Measurements from ENCODE around the gene PSORS1C2. TPM values are rescaled to one million over a fixed set of nuclear protein-coding genes. Genes with fewer than 3 reads are reported as not detected.

The PSORS1C2 gene
- total and polyA plus RNA-seq, 2 donors (not counting 3 experiments of a cell fraction or from before 2014, with no cell fraction given) = not detected

GRCh38 chr6:31171931-31172905 lies 33.4 kb upstream of the PSORS1C2 start:
- FAIRE-seq (no peak), DNase-seq (ENCODE audit: low read depth, low spot score) (no peak)
- ChIA-PET POLR2A (no interaction called here), CTCF (interaction anchor here (0.7 to 1.3 kb wide), 4 partner anchors 11 to 35 kb away, joined by 3 read pairs; partner anchors contain the start of genes CCHCR1 and TCF19)
- H3K9me1 ChIP-seq (replicated peaks; ENCODE audit: control insufficient read depth, extremely low read depth, insufficient read depth, low read length) = no peaks in the 10 kb centered on the region
- no TSS peak for BruUV-seq (replicated peaks)
- H4K20me1 ChIP-seq (replicated peaks; ENCODE audit: control insufficient read depth, extremely low read depth, insufficient read depth, low read length) = no peaks in the 10 kb centered on the region
- no peaks in the 10 kb centered on the region for H3K4me1 ChIP-seq (ENCODE audit: control insufficient read depth, extremely low read depth, insufficient read depth, low read length)
- no peaks in the 10 kb centered on the region for H3K79me2 ChIP-seq (ENCODE audit: control insufficient read depth, insufficient read depth, low read length)
- no peak overlapping the region for H2AFZ ChIP-seq (ENCODE audit: low read depth, low read length)
- TF ChIP-seq POLR2AphosphoS5 (IDR thresholded peaks at IDR 0.05; ENCODE audit: insufficient read depth, low read depth, low read length) = no peak
- no peak for TF ChIP-seq GATA2 (IDR thresholded peaks at IDR 0.05; ENCODE audit: insufficient read depth, insufficient read length, low read depth, low read length)
- H3K27me3 ChIP-seq (ENCODE audit: control insufficient read depth in 2 of 2, insufficient read depth in 2 of 2, low read length in 2 of 2) = no peaks in the 10 kb centered on the region
- H3K36me3 ChIP-seq (ENCODE audit: control insufficient read depth in 2 of 2, extremely low read depth in 1 of 2, insufficient read depth in 2 of 2, low read length in 2 of 2) = no peaks in the 10 kb centered on the region
- no peaks in the 10 kb centered on the region for H3K9me3 ChIP-seq (replicated peaks; ENCODE audit: control insufficient read depth, insufficient read depth, low read length)
- dilution Hi-C loops (cut with MboI; ENCODE audit: extremely low pct_ligation_motif_present, low sequenced_read_pairs) (no loop called here), intact Hi-C loops (cut with micrococcal nuclease) (no loop called here)
- H3K4me2 ChIP-seq (ENCODE audit: insufficient read depth, low read length) = no peak overlapping the region
- no peak overlapping the region for H3K9ac ChIP-seq (replicated peaks; ENCODE audit: extremely low read depth, insufficient read depth, low read length)
- no peak overlapping the region for H3K4me3 ChIP-seq (replicated peaks in 1 of 3; ENCODE audit: insufficient read depth in 1 of 3, low read depth in 1 of 3, low read length in 3 of 3)
- H3K27ac ChIP-seq (ENCODE audit: insufficient read depth, low read depth, low read length) = no peak overlapping the region

- Histone ChIP-seq H2AFZ (ENCODE audit: low read depth, low read length) (no peak overlapping the region), H3K9me1 (replicated peaks; ENCODE audit: control insufficient read depth, extremely low read depth, insufficient read depth, low read length) (no peaks in the 10 kb centered on the region), H3K4me2 (ENCODE audit: insufficient read depth, low read length) (no peak overlapping the region), H3K36me3 (ENCODE audit: control insufficient read depth in 2 of 2, extremely low read depth in 1 of 2, insufficient read depth in 2 of 2, low read length in 2 of 2) (no peaks in the 10 kb centered on the region), H3K9ac (replicated peaks; ENCODE audit: extremely low read depth, insufficient read depth, low read length) (no peak overlapping the region), H3K4me1 (ENCODE audit: control insufficient read depth, extremely low read depth, insufficient read depth, low read length) (no peaks in the 10 kb centered on the region), H3K4me3 (replicated peaks in 1 of 3; ENCODE audit: insufficient read depth in 1 of 3, low read depth in 1 of 3, low read length in 3 of 3) (no peak overlapping the region), H3K9me3 (replicated peaks; ENCODE audit: control insufficient read depth, insufficient read depth, low read length) (no peaks in the 10 kb centered on the region), H3K27ac (ENCODE audit: insufficient read depth, low read depth, low read length) (no peak overlapping the region), H3K27me3 (ENCODE audit: control insufficient read depth in 2 of 2, insufficient read depth in 2 of 2, low read length in 2 of 2) (no peaks in the 10 kb centered on the region), H3K79me2 (ENCODE audit: control insufficient read depth, insufficient read depth, low read length) (no peaks in the 10 kb centered on the region), H4K20me1 (replicated peaks; ENCODE audit: control insufficient read depth, extremely low read depth, insufficient read depth, low read length) (no peaks in the 10 kb centered on the region)
- intact Hi-C loops (cut with micrococcal nuclease) = no loop called here
- CTCF ChIA-PET = interaction anchor here (1.3 kb wide), 1 partner anchor 13 kb away, joined by 3 read pairs; the partner anchor contains the start of genes CCHCR1 and TCF19
- DNase-seq (ENCODE audit: low read depth, low spot score) (no peak), FAIRE-seq (no peak)
- no TSS peak for BruUV-seq (replicated peaks)
- dilution Hi-C loops (cut with MboI; ENCODE audit: extremely low pct_ligation_motif_present, low sequenced_read_pairs) = no loop called here
- no peak for TF ChIP-seq MYC (IDR thresholded peaks at IDR 0.05; ENCODE audit: low read depth, low read length)
- TF ChIP-seq POLR2AphosphoS5 (IDR thresholded peaks at IDR 0.05; ENCODE audit: insufficient read depth, low read depth, low read length) = no peak
- no peak for TF ChIP-seq CTCF (IDR thresholded peaks at IDR 0.05; ENCODE audit: extremely low read depth in 1 of 2, insufficient read depth in 1 of 2, low read depth in 1 of 2, low read length in 2 of 2)
- TF ChIP-seq POLR2A (IDR thresholded peaks at IDR 0.05; ENCODE audit: low read depth, low read length) = no peak
- no peak for TF ChIP-seq FOS (IDR thresholded peaks at IDR 0.05; ENCODE audit: borderline replicate concordance, insufficient read depth, low read length)
- no peak for TF ChIP-seq EZH2 (IDR thresholded peaks at IDR 0.05; ENCODE audit: borderline replicate concordance, low read depth, low read length, severe bottlenecking)
- TF ChIP-seq, protein P1, sequence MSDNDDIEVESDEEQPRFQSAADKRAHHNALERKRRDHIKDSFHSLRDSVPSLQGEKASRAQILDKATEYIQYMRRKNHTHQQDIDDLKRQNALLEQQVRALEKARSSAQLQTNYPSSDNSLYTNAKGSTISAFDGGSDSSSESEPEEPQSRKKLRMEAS (IDR thresholded peaks at IDR 0.05; ENCODE audit: insufficient read depth, insufficient read length) = no peak
- no peak for TF ChIP-seq GATA2 (IDR thresholded peaks at IDR 0.05; ENCODE audit: insufficient read depth, insufficient read length, low read depth, low read length)
- no peak for TF ChIP-seq JUN (IDR thresholded peaks at IDR 0.05; ENCODE audit: borderline replicate concordance, insufficient read depth, insufficient read length, low read depth)
- POLR2A ChIA-PET = no interaction called here
Observed at GRCh38 chr6:31170987-31171671, 32.3 kb upstream of the PSORS1C2 start.
